HG03196 (cell line): Measurements from ENCODE around the gene RERE.

Experiments
- ATAC-seq: cut with Tn5 transposase; IDR thresholded peaks from one replicate; pipeline ENCODE4 v1.9.1; 2021; ENCODE audit not compliant: unreplicated experiment

The RERE gene

GRCh38 chr1:8374812-8375211 lies 442.6 kb downstream of the RERE start:
- ATAC-seq: no peak

- no peak for ATAC-seq
These were observed 443.1 kb downstream of the RERE start for GRCh38 chr1:8374356-8374755.

- ATAC-seq: no peak
These were observed 443.7 kb downstream of the RERE start for GRCh38 chr1:8373581-8374241.

GRCh38 chr1:8373125-8373524 lies 444.3 kb downstream of the RERE start:
- no peak for ATAC-seq

GRCh38 chr1:8371372-8371991 lies 446.0 kb downstream of the RERE start:
- no peak for ATAC-seq

GRCh38 chr1:8370905-8371315 lies 446.5 kb downstream of the RERE start:
- no peak for ATAC-seq

GRCh38 chr1:8370046-8370881 lies 447.2 kb downstream of the RERE start:
- ATAC-seq: no peak

- no peak for ATAC-seq
These were observed 448.3 kb downstream of the RERE start for GRCh38 chr1:8368956-8369639.

- ATAC-seq: no peak
These were observed 449.8 kb downstream of the RERE start for GRCh38 chr1:8367571-8368194.

- no peak for ATAC-seq
These were observed 451.6 kb downstream of the RERE start for GRCh38 chr1:8365661-8366362.

- ATAC-seq: no peak
These were observed 452.7 kb downstream of the RERE start for GRCh38 chr1:8364528-8365442.

- ATAC-seq: no peak
These were observed 453.6 kb downstream of the RERE start for GRCh38 chr1:8363767-8364301.

- no peak for ATAC-seq
These were observed 454.2 kb downstream of the RERE start for GRCh38 chr1:8363186-8363766.

- ATAC-seq: no peak
These were observed 454.7 kb downstream of the RERE start for GRCh38 chr1:8362701-8363101.

- no peak for ATAC-seq
These were observed 456.1 kb downstream of the RERE start for GRCh38 chr1:8361198-8361849.

GRCh38 chr1:8360493-8361197 lies 456.8 kb downstream of the RERE start:
- ATAC-seq: no peak

- ATAC-seq: no peak
These were observed 457.6 kb downstream of the RERE start for GRCh38 chr1:8359617-8360481.
